K562 (cell line): ENCODE results near the gene NOM1. TPM values are rescaled to one million over a fixed set of nuclear protein-coding genes. Genes with fewer than 3 reads are reported as not detected.

Experiments
- ATAC-seq: fragments of 200-7000 bp; cut with Tn5 transposase; 3 replicates; pipeline ENCODE4 v1.9.1; 2020; ENCODE audit warnings: moderate library complexity
- BruUV-seq: library from RNA; stranded (reverse); fragments of 400-500 nt; replicated peaks from 2 replicates; lab custom pipeline; 2021; lab: Mats Ljungman, UMichigan
- CTCF ChIA-PET: fragments of 300-600 bp; formaldehyde crosslinking; extraction: SDS; loops from one replicate; lab custom pipeline; 2021; ENCODE audit warnings: low intra/inter-chr PET ratio; lab: Yijun Ruan, JAX
- POLR2A ChIA-PET: fragments of 300-600, 350-650 bp; sonication (Branson Sonifier 250); formaldehyde crosslinking; extraction: SDS; loops from one replicate; lab custom pipeline; 2021; ENCODE audit warnings: antibody characterized with exemption, inconsistent platforms; lab: Yijun Ruan, JAX
- DNase-seq, 4 experiments: peaks; one replicate each; pipeline versions ENCODE4 v3.0.0 to v3.0.0-alpha.2; 2011 to 2018; ENCODE audit warnings: low spot score in 3 of 4, mixed read lengths in 3 of 4; ENCODE audit errors: extremely low read depth in 1 of 4
- FAIRE-seq: peaks from 2 replicates; lab custom pipeline; 2011; peaks lifted over from hg19 to GRCh38; lab: Jason Lieb, UNC
- H2AFZ ChIP-seq: 2 replicates; pipeline ENCODE4 v1.6.0; 2011; ENCODE audit warnings: low read depth, low read length, control low read depth, inconsistent platforms
- H3K27ac ChIP-seq: fragments of 200-600 bp; 3 replicates; pipeline ENCODE4 v1.8.0; 2011; ENCODE audit warnings: low read depth, mild to moderate bottlenecking, control low read depth, inconsistent platforms, low read length, moderate library complexity, mixed read lengths; ENCODE audit errors: extremely low read depth
- H3K27me3 ChIP-seq, 2 experiments: fragments of 300-600 bp in 1 of 2; 2 replicates in 1 of 2; 3 replicates in 1 of 2; pipeline versions ENCODE4 v1.6.0 to v1.8.0; 2011; ENCODE audit warnings: inconsistent platforms in 2 of 2, low read length in 2 of 2, mild to moderate bottlenecking in 1 of 2, mixed read lengths in 1 of 2, moderate library complexity in 1 of 2; ENCODE audit not compliant: control insufficient read depth in 2 of 2, insufficient read depth in 2 of 2
- H3K36me3 ChIP-seq: fragments of 300-600 bp; 3 replicates; pipeline ENCODE4 v1.8.0; 2011; ENCODE audit warnings: mild to moderate bottlenecking, low read length, inconsistent platforms; ENCODE audit not compliant: control insufficient read depth, insufficient read depth
- H3K4me1 ChIP-seq, 2 experiments: fragments of 200-600 bp in 1 of 2; replicated peaks in 1 of 2; 2 replicates in 1 of 2; 3 replicates in 1 of 2; pipeline versions ENCODE4 v1.5.1 to v1.8.0; 2011; ENCODE audit warnings: inconsistent platforms in 2 of 2, low read length in 2 of 2, mild to moderate bottlenecking in 1 of 2, mixed read lengths in 1 of 2, moderate library complexity in 1 of 2; ENCODE audit not compliant: control insufficient read depth in 2 of 2, insufficient read depth in 2 of 2
- H3K4me2 ChIP-seq: 2 replicates; pipeline ENCODE4 v1.6.1; 2011; ENCODE audit warnings: low read length, control low read depth, inconsistent platforms, mixed read lengths; ENCODE audit not compliant: insufficient read depth
- H3K4me3 ChIP-seq: fragments of 200-600 bp; sonication (generic), shearing (Covaris generic); 2 replicates; pipeline ENCODE4 v1.5.1; 2016; ENCODE audit warnings: control low read depth, inconsistent platforms
- H3K79me2 ChIP-seq: fragments of 200-600 bp; 3 replicates; pipeline ENCODE4 v1.8.0; 2011; ENCODE audit warnings: low read length, inconsistent platforms; ENCODE audit not compliant: control insufficient read depth, insufficient read depth
- H3K9ac ChIP-seq, 2 experiments: 2 replicates each; pipeline versions ENCODE4 v1.6.0 to v1.6.1; 2011; ENCODE audit warnings: low read depth in 2 of 2, low read length in 2 of 2, control low read depth in 1 of 2, inconsistent platforms in 1 of 2, mild to moderate bottlenecking in 1 of 2, mixed read lengths in 1 of 2; ENCODE audit not compliant: insufficient read depth in 1 of 2
- H3K9me1 ChIP-seq: one replicate; pipeline ENCODE4 v1.6.0; 2011; ENCODE audit warnings: inconsistent platforms, mild to moderate bottlenecking, low read length, moderate library complexity; ENCODE audit not compliant: control insufficient read depth, insufficient read depth
- H3K9me3 ChIP-seq: replicated peaks from 2 replicates; pipeline ENCODE4 v1.5.1; 2011; ENCODE audit warnings: low read depth, low read length, inconsistent platforms; ENCODE audit not compliant: control insufficient read depth, insufficient read depth
- H4K20me1 ChIP-seq: replicated peaks from 2 replicates; pipeline ENCODE4 v1.6.1; 2011; ENCODE audit warnings: low read length, inconsistent platforms, mixed read lengths; ENCODE audit not compliant: control insufficient read depth, insufficient read depth
- CHD1 ChIP-seq: fragments of 200-600 bp; sonication (generic); IDR thresholded peaks from one replicate; pipeline ENCODE4 v1.6.1; 2012; ENCODE audit warnings: mild to moderate bottlenecking, moderate library complexity, low read length, inconsistent platforms
- DACH1 ChIP-seq: fragments of 450-650 bp; IDR thresholded peaks from 2 replicates; pipeline ENCODE4 v1.6.1; 2018; ENCODE audit not compliant: partially characterized antibody
- SOX6 ChIP-seq: fragments of 450-650 bp; IDR thresholded peaks from 2 replicates; pipeline ENCODE4 v1.6.1; 2014; ENCODE audit warnings: mild to moderate bottlenecking
- WGBS: fragments of 100-300 bp; shearing (Covaris generic); methylation state at CpG from one replicate; pipeline ENCODE4 v1.1.6; 2016; ENCODE audit warnings: low coverage, mixed read lengths; ENCODE audit not compliant: insufficient coverage; ENCODE audit errors: missing lambda C conversion rate; 5-methylcytosine and 5-hydroxymethylcytosine counted together
- in situ Hi-C: fragments of 300-500 bp; cut with MboI; formaldehyde crosslinking; loops from 4 replicates; pipeline ENCODE4 v1.15.0; 2018; ENCODE audit warnings: inconsistent platforms, mixed read lengths
- intact Hi-C: fragments of 100-400 bp; cut with micrococcal nuclease; formaldehyde crosslinking; loops from 2 replicates; pipeline ENCODE4 v1.14.2; 2022
- polyA plus RNA-seq, 8 experiments: library from polyadenylated mRNA; depleted of rRNA in 4 of 8; stranded (reverse) in 5 of 8; unstranded in 3 of 8; fragments of >200 nt; fragmentation: Nextera tagmentation in 2 of 8; fragmentation: Illumina TruSeq in 1 of 8; extraction: Ambion mirVana in 2 of 8; extraction: Trizol in 1 of 8; gene quantifications; 2 replicates each; pipeline versions ENCODE4 v1.2.1 to v1.2.3, GENCODE V29; 2011 to 2014; ENCODE audit warnings: inconsistent platforms in 1 of 8, missing spikeins in 1 of 8
- total RNA-seq, 7 experiments: library from RNA; depleted of rRNA in 6 of 7; stranded (reverse); fragments of >200 nt in 6 of 7; fragmentation: Illumina TruSeq in 2 of 7; extraction: Trizol in 2 of 7; gene quantifications; 2 replicates each; pipeline versions ENCODE4 v1.2.1 to v1.2.3, GENCODE V29; 2011 to 2021; ENCODE audit warnings: low replicate concordance in 1 of 7
- TF ChIP-seq, protein P1 (sequence below): fragments of 450-650 bp; IDR thresholded peaks from 2 replicates; pipeline ENCODE4 v1.6.1; 2016
- TF ChIP-seq, protein P2 (sequence below): fragments of 250-450 bp; sonication (Bioruptor Pico); IDR thresholded peaks from 2 replicates; pipeline ENCODE4 v1.5.0; 2021; ENCODE audit warnings: mild to moderate bottlenecking, borderline replicate concordance

Gene NOM1
- total and polyA plus RNA-seq, 9 of the 15 experiments (the other 6 are each of a cell fraction or from before 2014, with no cell fraction given) = 6.8 to 47.3 (median 37.4) TPM

- H3K9me3 ChIP-seq = no peaks in the 10 kb centered on the region
- intact Hi-C loops (no loop called here), in situ Hi-C loops (no loop called here)
- no peaks in the 10 kb centered on the region for H3K9me1 ChIP-seq
- peaks cover 4 to 30% of the 10 kb centered on the region in 2 experiments; a peak in 2 of 5 replicates for H3K4me1 ChIP-seq
- H3K27me3 ChIP-seq = peaks cover 56 to 82% of the 10 kb centered on the region in 2 experiments
- no peaks in the 10 kb centered on the region; the same call in 1 of the 2 replicates for H4K20me1 ChIP-seq
- CTCF ChIA-PET = no interaction called here
- no peak overlapping the region for H2AFZ ChIP-seq
- no peak for DNase-seq
- no TSS peak for BruUV-seq
- H3K9ac ChIP-seq = no peak overlapping the region
- no peaks in the 10 kb centered on the region for H3K79me2 ChIP-seq
- H3K36me3 ChIP-seq = no peaks in the 10 kb centered on the region
- H3K27ac ChIP-seq = no peak overlapping the region
- POLR2A ChIA-PET = interaction anchor here (0.5 to 1.2 kb wide), 5 partner anchors 10 to 42 kb away, joined by 3 to 8 read pairs (median 3); no protein-coding TSS in a partner anchor
- TF ChIP-seq SOX6 = no peak
- no peak for TF ChIP-seq CHD1
- TF ChIP-seq, protein P1, sequence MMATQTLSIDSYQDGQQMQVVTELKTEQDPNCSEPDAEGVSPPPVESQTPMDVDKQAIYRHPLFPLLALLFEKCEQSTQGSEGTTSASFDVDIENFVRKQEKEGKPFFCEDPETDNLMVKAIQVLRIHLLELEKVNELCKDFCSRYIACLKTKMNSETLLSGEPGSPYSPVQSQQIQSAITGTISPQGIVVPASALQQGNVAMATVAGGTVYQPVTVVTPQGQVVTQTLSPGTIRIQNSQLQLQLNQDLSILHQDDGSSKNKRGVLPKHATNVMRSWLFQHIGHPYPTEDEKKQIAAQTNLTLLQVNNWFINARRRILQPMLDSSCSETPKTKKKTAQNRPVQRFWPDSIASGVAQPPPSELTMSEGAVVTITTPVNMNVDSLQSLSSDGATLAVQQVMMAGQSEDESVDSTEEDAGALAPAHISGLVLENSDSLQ = peak; percentile 36; the same call in 1 of the 2 replicates
- TF ChIP-seq, protein P2, sequence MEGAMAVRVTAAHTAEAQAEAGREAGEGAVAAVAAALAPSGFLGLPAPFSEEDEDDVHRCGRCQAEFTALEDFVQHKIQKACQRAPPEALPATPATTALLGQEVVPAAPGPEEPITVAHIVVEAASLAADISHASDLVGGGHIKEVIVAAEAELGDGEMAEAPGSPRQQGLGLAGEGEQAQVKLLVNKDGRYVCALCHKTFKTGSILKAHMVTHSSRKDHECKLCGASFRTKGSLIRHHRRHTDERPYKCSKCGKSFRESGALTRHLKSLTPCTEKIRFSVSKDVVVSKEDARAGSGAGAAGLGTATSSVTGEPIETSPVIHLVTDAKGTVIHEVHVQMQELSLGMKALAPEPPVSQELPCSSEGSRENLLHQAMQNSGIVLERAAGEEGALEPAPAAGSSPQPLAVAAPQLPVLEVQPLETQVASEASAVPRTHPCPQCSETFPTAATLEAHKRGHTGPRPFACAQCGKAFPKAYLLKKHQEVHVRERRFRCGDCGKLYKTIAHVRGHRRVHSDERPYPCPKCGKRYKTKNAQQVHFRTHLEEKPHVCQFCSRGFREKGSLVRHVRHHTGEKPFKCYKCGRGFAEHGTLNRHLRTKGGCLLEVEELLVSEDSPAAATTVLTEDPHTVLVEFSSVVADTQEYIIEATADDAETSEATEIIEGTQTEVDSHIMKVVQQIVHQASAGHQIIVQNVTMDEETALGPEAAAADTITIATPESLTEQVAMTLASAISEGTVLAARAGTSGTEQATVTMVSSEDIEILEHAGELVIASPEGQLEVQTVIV (CRISPR knock-in tag) = no peak
- no peak for TF ChIP-seq DACH1
- no peak for FAIRE-seq
- 25% methylated on average over 25 of the region's 25 CpGs for WGBS
- peak; percentile 5; the same call in 1 of the 3 replicates for ATAC-seq
- H3K4me2 ChIP-seq = no peak overlapping the region
- no peak overlapping the region for H3K4me3 ChIP-seq
Observed at GRCh38 chr7:156989766-156990535, 40.4 kb downstream of the NOM1 start.
